A549 (cell line): ENCODE measurements around the gene SVOPL.

ENCODE experiments used
- CEBPB ChIP-seq, 2 experiments: fragments of >200 bp in 1 of 2; sonication (Bioruptor Twin) in 1 of 2; formaldehyde crosslinking in 1 of 2; IDR thresholded peaks; 2 replicates each; pipeline ENCODE4 v1.6.1; 2012 to 2016
- CHD2 ChIP-seq: fragments of 150-350 bp; IDR thresholded peaks from 2 replicates; pipeline ENCODE4 v1.6.1; 2014; ENCODE audit warnings: low read length; ENCODE audit not compliant: partially characterized antibody
- CHD4 ChIP-seq: fragments of 200-600 bp; sonication (generic); IDR thresholded peaks from 2 replicates; pipeline ENCODE4 v1.6.1; 2016; ENCODE audit warnings: antibody characterized with exemption, mild to moderate bottlenecking, borderline replicate concordance
- ELK1 ChIP-seq: fragments of 150-350 bp; IDR thresholded peaks from 2 replicates; pipeline ENCODE4 v1.6.1; 2014; ENCODE audit warnings: low read depth, mild to moderate bottlenecking, low read length
- HDAC2 ChIP-seq: fragments of 200-600 bp; sonication (generic); IDR thresholded peaks from 2 replicates; pipeline ENCODE4 v1.6.1; 2016
- KDM5A ChIP-seq: fragments of 200-600 bp; sonication (generic); IDR thresholded peaks from 2 replicates; pipeline ENCODE4 v1.6.1; 2016; ENCODE audit warnings: antibody characterized with exemption, mild to moderate bottlenecking
- MAZ ChIP-seq: fragments of 150-350 bp; IDR thresholded peaks from 2 replicates; pipeline ENCODE4 v1.6.1; 2014; ENCODE audit warnings: antibody characterized with exemption, low read depth, low read length, borderline replicate concordance
- POLR2A ChIP-seq: IDR thresholded peaks from 2 replicates; pipeline ENCODE4 v1.6.1; 2012; ENCODE audit warnings: mild to moderate bottlenecking, low read length
- RNF2 ChIP-seq: fragments of 200-600 bp; sonication (generic); IDR thresholded peaks from 2 replicates; pipeline ENCODE4 v1.6.1; 2016; ENCODE audit warnings: low read depth, mild to moderate bottlenecking, antibody characterized with exemption, moderate library complexity, borderline replicate concordance
- TF ChIP-seq, protein P1 (sequence below): fragments of 200-600 bp; sonication (generic); IDR thresholded peaks from 2 replicates; pipeline ENCODE4 v1.6.1; 2016; ENCODE audit warnings: antibody characterized with exemption, mild to moderate bottlenecking, moderate library complexity
- TF ChIP-seq, protein P2 (sequence below): fragments of >200 bp; sonication (Bioruptor Twin); formaldehyde crosslinking; IDR thresholded peaks from 3 replicates; pipeline ENCODE4 v1.5.1; 2016

- TF ChIP-seq CHD2 (no peak), MAZ (no peak), KDM5A (no peak), HDAC2 (no peak), POLR2A (no peak), CEBPB (IDR thresholded peaks at IDR 0.05) (no peak), CHD4 (no peak), ELK1 (no peak), RNF2 (no peak)
- TF ChIP-seq, protein P1, sequence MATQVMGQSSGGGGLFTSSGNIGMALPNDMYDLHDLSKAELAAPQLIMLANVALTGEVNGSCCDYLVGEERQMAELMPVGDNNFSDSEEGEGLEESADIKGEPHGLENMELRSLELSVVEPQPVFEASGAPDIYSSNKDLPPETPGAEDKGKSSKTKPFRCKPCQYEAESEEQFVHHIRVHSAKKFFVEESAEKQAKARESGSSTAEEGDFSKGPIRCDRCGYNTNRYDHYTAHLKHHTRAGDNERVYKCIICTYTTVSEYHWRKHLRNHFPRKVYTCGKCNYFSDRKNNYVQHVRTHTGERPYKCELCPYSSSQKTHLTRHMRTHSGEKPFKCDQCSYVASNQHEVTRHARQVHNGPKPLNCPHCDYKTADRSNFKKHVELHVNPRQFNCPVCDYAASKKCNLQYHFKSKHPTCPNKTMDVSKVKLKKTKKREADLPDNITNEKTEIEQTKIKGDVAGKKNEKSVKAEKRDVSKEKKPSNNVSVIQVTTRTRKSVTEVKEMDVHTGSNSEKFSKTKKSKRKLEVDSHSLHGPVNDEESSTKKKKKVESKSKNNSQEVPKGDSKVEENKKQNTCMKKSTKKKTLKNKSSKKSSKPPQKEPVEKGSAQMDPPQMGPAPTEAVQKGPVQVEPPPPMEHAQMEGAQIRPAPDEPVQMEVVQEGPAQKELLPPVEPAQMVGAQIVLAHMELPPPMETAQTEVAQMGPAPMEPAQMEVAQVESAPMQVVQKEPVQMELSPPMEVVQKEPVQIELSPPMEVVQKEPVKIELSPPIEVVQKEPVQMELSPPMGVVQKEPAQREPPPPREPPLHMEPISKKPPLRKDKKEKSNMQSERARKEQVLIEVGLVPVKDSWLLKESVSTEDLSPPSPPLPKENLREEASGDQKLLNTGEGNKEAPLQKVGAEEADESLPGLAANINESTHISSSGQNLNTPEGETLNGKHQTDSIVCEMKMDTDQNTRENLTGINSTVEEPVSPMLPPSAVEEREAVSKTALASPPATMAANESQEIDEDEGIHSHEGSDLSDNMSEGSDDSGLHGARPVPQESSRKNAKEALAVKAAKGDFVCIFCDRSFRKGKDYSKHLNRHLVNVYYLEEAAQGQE: no peak
- TF ChIP-seq, protein P2, sequence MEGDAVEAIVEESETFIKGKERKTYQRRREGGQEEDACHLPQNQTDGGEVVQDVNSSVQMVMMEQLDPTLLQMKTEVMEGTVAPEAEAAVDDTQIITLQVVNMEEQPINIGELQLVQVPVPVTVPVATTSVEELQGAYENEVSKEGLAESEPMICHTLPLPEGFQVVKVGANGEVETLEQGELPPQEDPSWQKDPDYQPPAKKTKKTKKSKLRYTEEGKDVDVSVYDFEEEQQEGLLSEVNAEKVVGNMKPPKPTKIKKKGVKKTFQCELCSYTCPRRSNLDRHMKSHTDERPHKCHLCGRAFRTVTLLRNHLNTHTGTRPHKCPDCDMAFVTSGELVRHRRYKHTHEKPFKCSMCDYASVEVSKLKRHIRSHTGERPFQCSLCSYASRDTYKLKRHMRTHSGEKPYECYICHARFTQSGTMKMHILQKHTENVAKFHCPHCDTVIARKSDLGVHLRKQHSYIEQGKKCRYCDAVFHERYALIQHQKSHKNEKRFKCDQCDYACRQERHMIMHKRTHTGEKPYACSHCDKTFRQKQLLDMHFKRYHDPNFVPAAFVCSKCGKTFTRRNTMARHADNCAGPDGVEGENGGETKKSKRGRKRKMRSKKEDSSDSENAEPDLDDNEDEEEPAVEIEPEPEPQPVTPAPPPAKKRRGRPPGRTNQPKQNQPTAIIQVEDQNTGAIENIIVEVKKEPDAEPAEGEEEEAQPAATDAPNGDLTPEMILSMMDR: no peak
Measured at GRCh38 chr7:138575897-138576428, 125.2 kb downstream of the SVOPL start.
